ENCODE measurements around the gene VDAC1.

Gene VDAC1

DNA sequence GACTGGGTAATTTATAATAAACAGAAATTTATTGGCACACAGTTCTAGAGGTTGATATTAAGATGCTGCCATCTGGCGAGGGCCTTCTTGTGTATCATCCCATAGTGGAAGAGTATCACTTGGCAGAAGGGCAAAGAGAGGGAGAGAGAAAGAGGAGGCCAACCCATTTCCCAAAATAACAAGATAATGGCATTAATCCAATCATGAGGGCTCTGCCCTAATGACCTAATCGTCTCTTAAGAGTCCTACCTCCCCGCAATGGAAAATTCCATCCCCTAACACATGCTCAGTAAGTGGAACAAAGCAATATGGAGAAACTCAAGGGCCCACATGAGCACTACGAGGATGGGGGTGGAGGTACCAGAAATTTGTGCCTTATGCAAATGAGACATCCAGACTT, 17.6 kb upstream of the VDAC1 start:
- DNase-seq, result no peak

DNA sequence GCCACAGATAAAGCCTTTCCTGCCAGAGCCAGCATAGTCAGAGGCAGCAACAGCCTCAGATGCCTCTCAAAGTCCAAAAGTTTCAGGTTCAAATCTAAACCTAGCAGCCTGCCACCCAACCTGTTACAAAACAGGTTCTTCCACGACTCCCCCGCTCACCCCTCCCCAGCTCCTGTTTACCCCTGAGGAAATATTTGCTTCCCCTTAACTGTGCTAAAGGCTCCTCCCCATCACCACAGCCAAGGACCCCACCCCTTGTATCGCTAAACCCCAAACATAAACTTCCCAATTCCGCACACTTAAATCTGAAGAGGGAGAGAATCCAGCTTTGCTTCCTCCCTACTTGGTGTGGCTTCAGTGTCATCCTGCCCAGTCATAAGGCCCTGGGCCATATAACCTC, 15.4 kb upstream of the VDAC1 start:
- no peak for DNase-seq

DNA sequence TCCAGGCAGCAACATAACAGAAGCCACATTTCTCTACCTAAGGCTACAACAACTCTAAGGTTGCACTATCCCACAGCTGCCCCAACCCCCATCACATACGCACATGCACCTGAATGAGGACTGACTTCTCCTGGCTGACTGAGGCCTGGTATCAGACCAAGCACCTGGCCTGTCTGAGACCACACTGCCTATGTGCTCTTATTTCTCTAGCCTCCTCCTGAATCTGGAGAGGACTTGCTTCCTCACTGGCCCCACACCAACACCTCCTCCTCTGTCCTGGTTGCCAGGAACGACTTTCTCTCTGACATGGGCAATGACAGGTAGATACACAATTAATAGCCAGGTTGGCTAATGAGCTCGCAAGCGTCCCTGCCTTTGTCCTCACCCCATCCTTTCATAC, 14.9 kb upstream of the VDAC1 start:
- DNase-seq, result no peak

DNA sequence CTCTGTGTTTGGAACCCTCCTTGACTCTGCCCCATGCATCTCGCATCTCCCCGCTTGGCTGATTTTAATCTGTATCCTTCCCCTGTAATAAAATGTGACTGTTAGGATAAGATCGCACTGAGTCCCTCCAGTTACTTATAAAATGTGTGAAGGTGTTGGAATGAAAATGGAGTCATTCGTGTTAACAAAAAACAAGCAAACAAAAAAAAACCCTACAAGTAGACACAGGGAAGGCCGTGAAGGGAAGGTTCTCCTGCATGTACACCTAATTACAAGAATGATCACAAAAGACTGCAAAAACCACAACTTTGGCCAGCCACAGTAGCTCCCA, 14.2 kb upstream of the VDAC1 start:
- no peak for DNase-seq

DNA sequence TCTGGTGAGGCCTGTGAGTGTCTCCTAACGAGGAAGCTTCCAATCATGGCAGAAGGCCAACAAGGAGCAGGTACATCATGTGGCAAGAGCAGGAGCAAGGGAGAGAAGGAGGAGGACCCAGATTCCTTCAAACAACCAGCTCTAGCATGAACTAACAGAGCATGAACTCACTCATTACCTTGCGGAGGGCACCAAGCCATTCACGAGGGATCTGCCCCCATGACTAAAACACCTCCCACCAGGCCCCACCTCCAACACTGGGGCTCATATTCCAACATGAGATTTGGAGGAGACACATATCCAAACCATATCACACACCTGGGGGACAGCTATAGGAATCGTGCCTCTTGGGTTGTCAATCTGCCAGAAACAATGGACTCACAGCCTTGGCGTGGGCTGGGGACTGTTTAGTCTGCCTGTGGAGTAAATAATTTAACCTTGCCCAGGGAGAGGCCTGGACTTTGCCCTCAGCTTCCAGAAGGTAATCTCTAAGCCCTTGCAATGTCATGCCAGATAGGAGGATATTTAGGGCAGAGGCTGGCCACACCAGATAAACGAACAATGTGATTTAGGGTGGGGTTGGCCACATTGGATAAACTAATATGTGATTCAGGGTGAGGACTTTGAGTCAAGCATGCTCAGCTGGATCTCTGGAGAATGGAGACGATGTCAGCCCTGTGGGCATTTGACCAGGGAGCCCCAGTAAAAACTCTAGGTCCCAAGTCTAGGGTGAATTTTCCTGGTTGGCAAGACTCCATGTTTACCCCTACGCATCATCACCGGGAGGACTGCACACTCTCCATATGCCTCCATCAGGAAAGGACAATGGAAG, 13.6 kb upstream of the VDAC1 start:
- DNase-seq, result no peak

DNA sequence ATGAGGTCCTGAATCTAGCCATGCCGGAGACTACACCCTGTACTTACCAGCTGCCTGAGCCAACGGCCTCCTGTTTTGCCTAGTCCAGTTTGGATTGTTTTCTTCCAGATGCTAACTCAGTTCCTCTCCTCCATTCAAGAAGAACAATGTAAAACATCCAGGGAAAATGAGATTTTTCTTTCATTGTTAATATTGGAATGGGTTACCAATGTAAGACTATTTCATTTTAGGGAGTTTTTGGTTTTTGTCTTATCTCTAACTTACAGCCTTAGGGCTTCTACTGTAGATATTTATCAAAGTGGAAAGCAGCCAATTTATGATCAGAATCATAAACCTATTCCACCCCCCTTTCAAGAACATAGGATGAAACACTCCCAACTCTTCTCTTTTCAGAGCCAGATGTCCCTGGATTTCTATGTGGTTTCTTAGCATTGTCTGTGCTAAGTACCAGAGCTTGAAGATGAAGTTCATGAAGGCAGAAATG, 3.5 kb upstream of the VDAC1 start:
- no peak for DNase-seq

DNA sequence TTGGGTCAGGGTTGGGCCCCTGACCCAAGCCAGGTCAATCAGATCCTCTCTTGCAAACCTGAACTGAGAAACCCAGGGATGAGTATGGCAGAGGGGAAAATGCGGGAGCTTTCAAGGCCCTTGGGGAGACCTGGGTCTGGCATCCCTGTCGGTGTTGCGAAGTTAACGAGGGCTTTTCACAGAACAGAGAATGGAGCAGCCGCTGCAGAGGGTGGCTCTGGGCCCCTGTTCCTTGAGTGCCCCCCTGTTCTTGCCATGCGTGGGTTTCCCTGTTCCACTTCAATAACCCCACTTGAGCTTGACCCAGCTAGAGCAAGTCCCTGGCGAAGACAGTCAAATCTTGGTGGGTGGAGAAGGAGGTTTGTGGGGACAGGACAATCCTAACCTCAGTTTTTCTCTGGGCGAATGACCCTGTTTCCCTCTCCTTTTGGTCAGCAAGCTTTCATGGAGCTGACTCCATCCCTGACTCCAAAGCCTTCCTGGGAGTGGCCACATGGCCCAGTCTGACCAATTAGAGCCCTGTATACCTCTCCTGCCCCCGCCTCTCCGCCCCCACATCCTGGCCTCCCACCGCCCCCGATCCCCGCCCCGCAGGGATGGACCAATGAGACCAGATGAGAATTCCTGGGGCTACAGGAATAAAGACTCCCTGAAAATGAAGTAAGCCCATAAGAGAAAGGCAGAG, 2.9 kb upstream of the VDAC1 start:
- DNase-seq, result no peak

DNA sequence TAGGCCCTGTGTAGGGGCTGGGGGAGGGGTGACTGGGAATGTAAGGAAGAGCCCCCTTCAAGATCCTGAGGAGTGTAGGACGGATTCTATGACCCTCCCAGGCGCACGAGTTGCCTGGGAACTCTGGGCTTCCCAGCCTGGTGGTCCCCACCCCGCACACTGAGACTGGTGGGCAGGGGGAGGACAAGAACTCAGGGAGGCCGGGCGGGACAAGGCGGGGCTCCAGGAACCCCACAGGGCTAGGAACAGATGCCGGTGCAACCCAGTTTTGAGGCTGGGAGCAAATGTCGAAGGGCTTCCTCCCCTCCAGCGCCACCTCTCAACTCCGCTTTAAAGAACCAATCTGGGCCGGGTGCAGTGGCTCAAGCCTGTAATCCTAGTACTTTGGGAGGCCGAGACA, 1.3 kb upstream of the VDAC1 start:
- DNase-seq, result no peak

DNA sequence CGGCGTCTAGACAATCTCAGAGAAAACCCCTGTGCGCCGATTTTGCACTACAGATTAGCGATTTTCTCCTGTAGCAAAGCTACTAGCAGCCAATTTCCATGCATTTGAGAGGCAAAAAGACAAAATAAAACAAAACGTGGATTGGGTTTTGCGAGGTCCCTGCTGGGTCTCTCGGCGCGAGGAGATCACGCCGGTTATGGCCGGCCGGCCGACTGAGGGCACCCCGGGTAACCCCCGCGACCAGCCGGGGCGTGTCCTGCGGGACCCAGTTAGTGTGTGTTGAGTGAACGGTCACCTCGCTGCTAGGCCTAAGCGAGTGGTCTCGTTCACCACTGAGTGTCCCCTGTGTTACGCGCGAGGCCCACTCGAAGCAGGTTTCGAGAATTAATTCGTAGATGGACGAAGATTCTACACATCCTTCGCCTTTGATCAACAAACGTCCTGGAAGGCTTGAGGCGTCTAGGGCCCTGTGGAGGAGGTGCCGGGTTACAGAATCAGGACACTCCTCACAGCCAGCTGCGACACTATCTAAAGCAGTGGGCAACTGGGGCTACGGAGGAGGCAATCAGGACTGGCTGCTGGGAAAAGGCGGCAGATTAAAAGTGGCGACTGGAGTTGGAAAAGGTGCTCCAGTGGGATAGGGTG, 764 bp upstream of the VDAC1 start:
- DNase-seq, result peak; percentile 6

DNA sequence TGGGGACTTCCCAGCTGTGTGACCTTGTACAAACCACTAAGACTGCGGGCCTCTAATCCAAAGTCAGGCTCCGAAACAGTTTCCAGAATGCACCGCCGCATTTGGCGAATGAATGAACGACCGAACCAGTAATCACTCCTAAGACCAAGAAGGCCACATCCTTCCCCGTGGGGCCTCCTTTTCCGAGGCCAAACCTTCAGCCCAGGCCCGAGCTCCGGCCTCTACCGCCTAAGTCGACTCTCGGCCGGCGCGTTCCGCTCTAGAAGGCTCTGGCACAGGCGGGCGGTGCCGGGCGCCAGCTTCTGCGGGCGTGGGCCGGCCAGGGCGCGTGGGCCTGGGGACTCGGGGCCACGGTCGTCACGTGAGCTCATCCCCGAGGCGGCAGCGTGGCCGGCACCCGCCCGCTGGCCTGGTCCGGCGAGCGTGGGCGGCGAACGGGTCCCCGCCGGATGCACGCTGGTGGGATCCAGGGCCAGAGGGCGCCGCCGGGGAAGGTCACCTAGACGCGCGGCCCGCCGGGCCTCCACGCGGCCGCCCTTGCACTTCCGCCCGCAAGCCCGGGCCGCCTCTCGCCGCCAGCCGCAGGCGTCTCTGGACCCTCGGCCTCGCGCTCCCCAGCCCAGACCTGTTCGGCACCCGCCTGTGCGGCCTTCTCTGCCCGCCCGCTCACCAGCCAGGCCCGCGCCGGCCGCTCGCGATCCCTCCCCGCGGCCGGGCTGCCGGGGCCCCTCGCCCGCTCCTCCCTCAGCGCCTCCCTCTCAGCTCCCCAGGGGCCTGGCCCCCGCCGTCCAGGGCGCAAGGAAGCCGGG, 754 bp downstream of the VDAC1 start:
- DNase-seq, result peak; percentile 30

DNA sequence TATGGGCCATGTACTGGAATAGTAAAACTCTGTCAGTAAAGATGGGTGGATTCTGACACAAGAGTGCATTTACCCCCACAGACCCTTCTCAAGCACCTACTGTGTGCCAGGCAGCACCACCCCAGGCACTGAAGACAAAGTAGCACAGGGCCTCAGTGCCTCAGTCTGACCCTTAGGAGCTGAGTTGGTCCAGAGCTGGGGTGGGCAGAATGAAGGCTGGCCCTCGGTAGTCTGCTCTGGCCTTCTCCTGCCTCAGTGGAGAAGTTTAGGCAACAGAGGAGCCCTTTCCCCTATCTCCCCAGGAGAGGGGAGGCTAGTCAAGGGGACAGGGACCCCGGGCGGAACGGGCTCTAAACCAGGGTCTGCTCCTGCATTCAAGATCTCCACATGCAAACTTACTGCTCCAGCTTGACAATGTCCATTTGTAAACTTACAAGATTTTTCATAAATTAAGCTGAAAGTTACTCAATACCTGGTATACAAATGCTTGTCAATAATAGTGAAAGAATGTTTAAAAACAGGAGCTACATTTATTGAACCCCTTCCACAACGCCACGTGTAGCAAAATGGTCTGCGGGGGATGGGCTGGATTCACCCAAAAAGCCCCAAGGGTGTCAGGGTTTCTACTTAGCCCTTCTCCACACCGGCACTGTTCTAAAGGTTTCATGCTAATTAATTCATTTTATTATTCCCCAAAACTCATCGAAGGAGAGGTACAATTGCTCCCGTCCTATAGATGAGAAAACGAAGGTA, 1.5 kb downstream of the VDAC1 start:
- peak; percentile 10 for DNase-seq

DNA sequence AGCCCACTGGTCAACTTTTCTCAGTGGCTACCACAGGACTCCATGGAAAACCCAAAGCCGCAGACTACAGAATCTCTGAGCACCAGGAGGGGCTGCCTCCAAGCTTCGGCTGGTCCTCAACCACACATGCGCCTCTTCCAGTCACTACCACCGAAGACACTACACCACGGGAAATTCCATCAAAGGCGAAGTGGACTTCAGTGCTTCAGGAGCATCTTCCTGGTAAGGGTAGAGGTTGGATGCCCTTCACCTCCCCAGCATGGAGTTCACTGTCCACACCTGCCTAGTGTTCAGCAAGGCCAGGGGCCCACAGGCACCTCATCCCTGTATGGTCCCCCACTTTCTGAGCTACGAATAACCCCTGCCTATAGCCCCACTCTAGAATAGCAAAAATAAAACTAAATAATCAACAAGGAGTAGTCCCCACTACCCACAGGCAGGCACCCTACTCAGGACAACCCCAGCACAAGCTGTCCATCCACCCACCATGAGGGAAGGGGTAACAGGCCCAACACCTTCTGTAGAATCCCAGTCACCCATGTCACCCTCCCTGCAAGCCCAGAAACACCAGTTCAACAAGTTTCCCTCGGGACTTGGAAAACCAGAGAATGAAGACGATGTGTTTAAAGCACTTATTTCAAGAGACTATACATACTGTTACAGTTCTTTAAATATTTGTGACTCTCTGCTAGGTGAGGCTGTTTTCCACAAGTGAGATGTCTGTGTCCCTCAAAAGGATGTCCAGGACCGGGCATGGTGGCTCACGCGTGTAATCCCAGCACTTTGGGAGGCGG, 2.6 kb downstream of the VDAC1 start:
- DNase-seq, result no peak

DNA sequence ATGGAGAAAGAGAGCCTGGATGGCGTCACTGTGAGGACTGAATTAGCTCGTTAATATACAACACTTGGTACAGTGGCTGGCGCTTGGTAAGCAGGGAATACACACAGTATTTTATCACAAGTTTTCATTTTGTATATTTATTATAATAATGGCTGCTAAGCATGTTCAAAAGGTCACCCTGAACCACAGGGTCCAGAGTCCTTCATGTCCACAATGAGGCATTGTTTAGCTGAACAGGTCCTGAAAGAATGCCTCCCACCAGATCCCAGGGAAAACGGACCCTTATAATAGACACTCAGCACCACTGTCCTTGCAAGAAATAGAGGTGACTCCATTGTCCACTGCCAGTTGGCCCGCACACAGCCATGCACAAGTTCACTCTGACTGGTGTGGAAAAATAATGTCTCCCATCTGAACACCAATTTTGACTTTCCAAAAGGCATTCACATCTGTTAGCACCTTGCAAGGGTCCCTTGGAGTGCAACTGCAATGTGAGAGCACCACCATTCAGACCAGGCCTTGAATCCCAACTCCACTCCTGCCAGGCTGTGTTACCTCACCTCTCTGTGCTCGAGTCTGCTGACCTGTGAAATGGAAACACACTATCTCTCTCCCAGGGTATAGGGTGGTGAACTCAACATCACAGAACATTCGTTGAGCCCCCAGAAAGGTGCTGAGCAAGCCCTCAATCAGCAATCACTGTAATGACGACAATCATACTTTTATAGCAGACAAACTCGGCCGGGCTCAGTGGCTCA, 3.9 kb downstream of the VDAC1 start:
- DNase-seq, result no peak

DNA sequence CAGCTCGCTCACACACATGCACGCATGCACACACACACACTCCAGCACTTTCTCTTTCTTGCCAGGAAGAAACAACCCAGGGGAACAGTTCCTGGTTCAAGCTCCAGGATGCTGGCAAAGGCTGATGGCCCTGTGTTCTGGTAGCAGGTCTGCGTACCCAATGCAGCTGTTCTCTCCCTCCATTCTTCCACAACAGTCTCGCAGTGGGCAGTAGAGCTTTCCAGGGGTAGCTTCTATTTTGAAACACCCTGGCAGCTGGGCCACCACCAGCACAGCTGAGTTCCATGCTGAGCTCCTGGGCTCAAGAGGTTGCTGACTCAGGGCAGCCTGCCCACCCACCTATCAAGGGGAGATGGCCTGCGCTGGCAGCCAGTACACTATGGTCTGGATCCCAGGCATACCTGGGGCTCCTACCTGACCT, 4.7 kb downstream of the VDAC1 start:
- no peak for DNase-seq

DNA sequence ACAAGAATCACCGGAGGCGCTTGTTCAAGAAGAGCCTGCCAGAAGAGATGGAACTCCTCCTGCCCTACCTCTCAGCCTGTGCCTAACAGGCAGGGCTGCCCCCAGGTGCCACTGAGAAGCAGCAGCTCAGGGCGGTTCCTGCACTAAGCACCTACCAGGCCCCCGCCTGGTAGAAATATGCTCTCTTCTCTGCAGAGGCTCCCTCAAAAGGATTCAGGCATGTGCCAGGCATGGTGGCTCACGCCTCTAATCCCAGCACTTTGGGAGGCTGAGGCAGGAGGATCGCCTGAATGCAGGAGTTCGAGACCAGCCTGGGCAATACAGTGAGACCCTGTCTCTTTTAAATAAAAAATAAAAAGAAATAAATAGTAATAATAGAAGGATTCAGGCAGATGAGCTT, 6.0 kb downstream of the VDAC1 start:
- DNase-seq, result no peak

DNA sequence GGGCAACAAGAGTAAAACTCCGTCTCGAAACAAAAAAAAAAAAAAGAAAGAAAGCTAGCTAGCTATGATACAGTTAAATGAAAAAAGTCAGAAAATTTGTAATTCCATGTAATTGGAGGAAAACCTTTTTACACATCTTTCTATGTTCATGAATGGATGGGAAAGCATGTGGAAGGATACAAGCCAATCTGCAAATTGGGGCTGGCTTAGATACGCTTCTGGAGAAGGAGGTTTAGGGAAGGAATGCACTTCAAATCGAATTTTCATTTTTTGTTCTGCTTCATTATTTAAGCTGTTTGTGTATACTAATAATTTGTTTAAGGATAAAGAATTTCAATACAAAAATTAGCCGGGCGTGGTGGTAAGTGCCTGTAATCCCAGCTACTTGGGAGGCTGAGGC, 6.7 kb downstream of the VDAC1 start:
- no peak for DNase-seq

DNA sequence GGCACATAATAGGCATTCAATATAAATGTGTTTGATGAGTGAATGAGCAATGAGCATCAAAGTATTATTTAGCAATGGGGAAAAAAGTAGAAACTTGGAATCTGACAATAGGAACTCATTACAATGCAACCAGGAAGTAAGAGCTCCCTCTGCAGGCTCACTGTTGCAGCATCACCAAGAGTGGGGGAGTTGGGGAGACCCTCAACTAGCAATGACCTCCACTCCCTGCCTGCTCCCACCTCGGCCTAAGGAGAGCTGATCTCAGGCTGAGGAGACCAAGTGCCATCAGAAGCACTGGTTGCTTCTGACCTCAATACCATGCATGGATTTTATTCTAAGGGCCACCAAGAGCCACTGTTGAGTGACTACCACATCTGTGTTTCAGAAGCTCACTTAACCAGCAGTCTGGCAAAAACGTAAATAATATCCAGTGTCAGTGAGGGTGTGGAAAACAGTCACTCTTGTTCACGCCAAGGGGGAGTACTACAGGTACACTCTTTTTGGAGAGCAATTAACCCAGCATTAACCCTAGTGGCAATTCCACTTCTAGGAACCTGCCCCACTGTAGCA, 8.0 kb downstream of the VDAC1 start:
- DNase-seq, result peak; percentile 20

DNA sequence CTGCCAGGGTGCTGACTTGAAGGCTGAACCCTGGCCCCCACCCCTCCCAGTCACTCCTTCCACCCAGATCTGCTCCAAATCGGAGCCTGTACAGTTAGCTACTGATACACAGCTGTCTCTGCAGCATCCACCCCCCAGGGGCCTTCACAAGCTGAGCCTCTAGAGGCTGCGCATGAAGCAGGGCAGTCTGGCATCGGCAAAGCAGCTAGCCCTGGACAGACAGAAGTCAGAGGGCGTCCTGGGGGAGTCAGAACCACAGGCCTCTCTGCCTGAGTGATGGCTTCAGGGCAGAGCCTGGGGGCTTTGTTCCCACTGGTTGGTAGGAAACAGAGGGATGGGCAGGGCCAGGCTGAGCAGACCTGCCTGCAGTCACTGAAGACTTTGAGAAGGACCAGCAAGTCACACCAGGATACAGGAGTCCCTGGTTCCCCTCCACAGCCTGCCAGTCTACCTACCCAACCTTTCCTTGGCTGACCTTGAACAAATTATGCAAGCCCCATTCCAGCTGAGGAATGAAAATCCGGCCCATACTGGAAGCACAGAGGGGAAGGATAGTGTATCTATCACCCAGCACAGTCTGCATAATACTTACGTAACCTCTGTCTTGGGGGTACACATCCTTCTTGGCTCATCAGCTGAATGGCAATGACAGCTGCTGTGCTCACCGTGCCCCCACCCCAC, 8.8 kb downstream of the VDAC1 start:
- no peak for DNase-seq

DNA sequence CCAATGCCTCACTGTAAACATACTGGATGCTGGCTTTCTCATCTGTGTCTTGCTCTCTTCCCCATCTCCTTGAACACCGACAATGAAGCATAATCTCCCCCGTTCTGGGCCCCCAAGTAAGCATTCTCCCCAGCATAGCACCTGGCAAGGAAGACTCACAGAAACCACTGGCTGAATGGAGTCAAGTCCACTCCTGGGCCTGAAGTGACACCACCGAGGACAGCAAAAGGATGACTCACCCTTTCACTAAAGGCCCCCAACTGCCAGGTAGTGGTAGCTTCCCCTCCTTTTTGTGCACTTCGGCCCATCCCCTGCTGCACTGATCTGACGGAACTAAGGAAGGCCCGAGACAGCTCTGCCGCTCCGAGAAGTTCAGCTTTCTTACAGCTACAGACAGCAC, 9.4 kb downstream of the VDAC1 start:
- DNase-seq, result no peak

DNA sequence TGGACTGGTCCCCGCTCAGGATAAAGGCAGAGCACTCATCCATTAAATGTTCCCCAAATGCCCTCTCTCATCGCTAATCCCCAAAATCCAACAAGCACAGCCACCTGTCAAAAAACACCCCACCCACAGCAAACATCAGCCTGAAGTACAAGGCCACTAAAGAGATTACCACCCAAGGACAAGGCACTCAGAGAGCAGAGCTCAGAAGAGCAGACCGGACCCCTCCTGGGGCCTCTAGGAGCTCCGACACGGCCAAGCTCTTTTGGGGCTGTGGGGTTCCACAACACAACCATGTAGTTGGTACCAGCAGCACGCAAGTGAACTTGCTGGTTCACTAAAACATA, 9.8 kb downstream of the VDAC1 start:
- no peak for DNase-seq

All from CD4-positive, alpha-beta T cell treated with Interleukin-6 for 4 hours (primary cell).